Endodermal cell (in vitro differentiated cells): Measurements from ENCODE around the gene SPPL2B. TPM values are rescaled to one million over a fixed set of nuclear protein-coding genes. Genes with fewer than 3 reads are reported as not detected.

Experiments
- DNase-seq: peaks from one replicate; pipeline ENCODE4 v3.0.0-alpha.2; 2017
- H3K27ac ChIP-seq: 2 replicates; pipeline ENCODE4 v1.5.1; 2013; ENCODE audit warnings: mild to moderate bottlenecking, low read depth, low read length, moderate library complexity
- H3K27me3 ChIP-seq: 2 replicates; pipeline ENCODE4 v1.6.1; 2013; ENCODE audit warnings: mild to moderate bottlenecking, low read length, moderate library complexity; ENCODE audit not compliant: insufficient read depth, control insufficient read depth, poor library complexity, severe bottlenecking
- H3K36me3 ChIP-seq: 2 replicates; pipeline ENCODE4 v1.7.0; 2013; ENCODE audit warnings: mild to moderate bottlenecking, low read length, moderate library complexity; ENCODE audit not compliant: control insufficient read depth, insufficient read depth
- H3K4me1 ChIP-seq: one replicate; pipeline ENCODE4 v1.7.0; 2013; ENCODE audit warnings: low read length; ENCODE audit not compliant: control insufficient read depth, insufficient read depth
- H3K4me3 ChIP-seq: 2 replicates; pipeline ENCODE4 v1.5.1; 2013; ENCODE audit warnings: mild to moderate bottlenecking, low read length, moderate library complexity
- H3K9ac ChIP-seq: 2 replicates; pipeline ENCODE4 v1.6.1; 2013; ENCODE audit warnings: mild to moderate bottlenecking, low read length, moderate library complexity; ENCODE audit not compliant: poor library complexity, severe bottlenecking; ENCODE audit errors: extremely low read depth
- H3K9me3 ChIP-seq: 2 replicates; pipeline ENCODE4 v1.6.1; 2013; ENCODE audit warnings: mild to moderate bottlenecking, low read length, moderate library complexity; ENCODE audit not compliant: control insufficient read depth
- H3K27ac Mint-ChIP-seq: 2 replicates; pipeline ENCODE4 v1.8.0; 2020; ENCODE audit warnings: mixed read lengths
- H3K27me3 Mint-ChIP-seq: 2 replicates; pipeline ENCODE4 v1.8.0; 2021; ENCODE audit warnings: mild to moderate bottlenecking, mixed read lengths; ENCODE audit not compliant: insufficient read depth
- H3K36me3 Mint-ChIP-seq: 2 replicates; pipeline ENCODE4 v1.8.0; 2020; ENCODE audit warnings: low read depth, mixed read lengths
- H3K4me1 Mint-ChIP-seq: 2 replicates; pipeline ENCODE4 v1.8.0; 2020; ENCODE audit warnings: mixed read lengths
- H3K4me3 Mint-ChIP-seq: 2 replicates; pipeline ENCODE4 v1.8.0; 2020; ENCODE audit warnings: mild to moderate bottlenecking, moderate library complexity, mixed read lengths
- H3K9me3 Mint-ChIP-seq: 2 replicates; pipeline ENCODE4 v1.8.0; 2020; ENCODE audit warnings: mild to moderate bottlenecking, mixed read lengths
- WGBS, 2 experiments: methylation state at CpG; one replicate each; pipeline versions ENCODE4 v1.1.5 to v1.1.7; 2013; ENCODE audit warnings: missing lambda C conversion rate in 2 of 2, mixed read lengths in 1 of 2; ENCODE audit not compliant: insufficient coverage in 1 of 2, insufficient read length in 1 of 2; 5-methylcytosine and 5-hydroxymethylcytosine counted together
- total RNA-seq, 2 donors: library from RNA; stranded (reverse); fragmentation: NEBNext Ultra II Directional in 1 of 2; extraction: Animal tissue kit (Norgen Biotek cat#: 25700) in 1 of 2; gene quantifications; 2 replicates in 1 of 2; 3 replicates in 1 of 2; pipeline ENCODE4 v1.2.1, GENCODE V29; 2021
- TF ChIP-seq, protein P1 (sequence below): fragments of 200-600 bp; sonication (generic); conservative IDR thresholded peaks from 2 replicates; pipeline ENCODE4 v1.5.0; 2021; ENCODE audit warnings: antibody characterized with exemption, mild to moderate bottlenecking

Gene SPPL2B
- total RNA-seq, 2 donors from 2014 or later, result 115 to 118 TPM

DNA sequence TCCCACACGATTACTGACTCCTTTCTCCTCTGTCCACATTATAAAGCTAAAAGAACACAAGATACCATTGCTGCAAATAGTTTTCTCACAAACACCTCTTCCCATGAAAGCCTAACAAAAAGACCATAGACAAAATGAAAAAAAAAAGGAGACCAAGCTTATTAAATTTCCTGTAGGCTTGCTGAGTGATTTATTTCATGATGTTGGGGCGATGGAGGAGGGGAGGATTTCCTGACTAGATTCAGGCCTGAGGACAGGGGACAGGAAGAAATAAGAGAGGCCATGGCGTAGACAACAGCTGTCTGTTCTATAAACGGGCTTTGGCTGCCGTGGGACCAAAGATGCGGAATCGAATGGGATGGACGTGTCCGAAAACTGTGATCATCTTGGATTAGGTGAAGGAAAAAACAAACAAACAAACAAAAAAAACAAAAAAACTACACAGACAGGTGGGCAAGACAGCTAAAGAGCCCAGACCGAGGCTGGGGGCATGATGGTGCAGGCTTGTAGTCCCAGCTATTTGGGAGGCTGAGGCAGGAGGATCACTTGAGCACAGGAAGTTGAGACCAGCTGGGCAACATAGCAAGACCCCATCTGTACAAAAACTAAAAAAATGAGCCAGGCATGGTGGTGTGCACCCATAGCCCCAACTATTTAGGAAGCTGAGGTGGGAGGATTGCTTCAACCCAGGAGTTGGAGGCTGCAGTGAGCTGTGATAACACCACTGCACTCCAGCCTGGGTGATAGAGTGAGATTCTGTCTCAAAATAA, 36.9 kb downstream of the SPPL2B start:
- 94% methylated on average over 6 to 10 of the region's 10 CpGs for WGBS, 2 experiments
- no peaks in the 10 kb centered on the region for H3K9me3 ChIP-seq

GRCh38 chr19:2371656-2372055, 43.2 kb downstream of the SPPL2B start:
- no peak for DNase-seq
- Histone ChIP-seq H3K27me3 (no peaks in the 10 kb centered on the region), H3K27ac (no peak overlapping the region), H3K36me3 (no peaks in the 10 kb centered on the region), H3K4me3 (no peak overlapping the region), H3K9me3 (no peaks in the 10 kb centered on the region), H3K9ac (no peak overlapping the region), H3K4me1 (no peaks in the 10 kb centered on the region)
- Mint-ChIP-seq H3K36me3 (no peaks in the 10 kb centered on the region), H3K9me3 (peaks cover 12% of the 10 kb centered on the region), H3K27me3 (peaks cover 5% of the 10 kb centered on the region), H3K4me3 (no peak overlapping the region), H3K4me1 (no peaks in the 10 kb centered on the region), H3K27ac (no peak overlapping the region)
- 87 to 89% methylated on average over 13 to 16 of the region's 16 CpGs for WGBS, 2 experiments
- TF ChIP-seq, protein P1, sequence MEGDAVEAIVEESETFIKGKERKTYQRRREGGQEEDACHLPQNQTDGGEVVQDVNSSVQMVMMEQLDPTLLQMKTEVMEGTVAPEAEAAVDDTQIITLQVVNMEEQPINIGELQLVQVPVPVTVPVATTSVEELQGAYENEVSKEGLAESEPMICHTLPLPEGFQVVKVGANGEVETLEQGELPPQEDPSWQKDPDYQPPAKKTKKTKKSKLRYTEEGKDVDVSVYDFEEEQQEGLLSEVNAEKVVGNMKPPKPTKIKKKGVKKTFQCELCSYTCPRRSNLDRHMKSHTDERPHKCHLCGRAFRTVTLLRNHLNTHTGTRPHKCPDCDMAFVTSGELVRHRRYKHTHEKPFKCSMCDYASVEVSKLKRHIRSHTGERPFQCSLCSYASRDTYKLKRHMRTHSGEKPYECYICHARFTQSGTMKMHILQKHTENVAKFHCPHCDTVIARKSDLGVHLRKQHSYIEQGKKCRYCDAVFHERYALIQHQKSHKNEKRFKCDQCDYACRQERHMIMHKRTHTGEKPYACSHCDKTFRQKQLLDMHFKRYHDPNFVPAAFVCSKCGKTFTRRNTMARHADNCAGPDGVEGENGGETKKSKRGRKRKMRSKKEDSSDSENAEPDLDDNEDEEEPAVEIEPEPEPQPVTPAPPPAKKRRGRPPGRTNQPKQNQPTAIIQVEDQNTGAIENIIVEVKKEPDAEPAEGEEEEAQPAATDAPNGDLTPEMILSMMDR, result no peak

More for the DNA sequence above, 36.9 kb downstream of the SPPL2B start:
- Histone ChIP-seq H3K4me3 (no peak overlapping the region), H3K9ac (no peak overlapping the region), H3K27ac (no peak overlapping the region), H3K4me1 (no peaks in the 10 kb centered on the region), H3K27me3 (peaks cover 4% of the 10 kb centered on the region), H3K36me3 (no peaks in the 10 kb centered on the region)
- no peak for DNase-seq
- Mint-ChIP-seq H3K36me3 (no peaks in the 10 kb centered on the region), H3K9me3 (peaks cover 9% of the 10 kb centered on the region), H3K27me3 (peaks cover 8% of the 10 kb centered on the region), H3K27ac (no peak overlapping the region), H3K4me3 (no peak overlapping the region), H3K4me1 (no peaks in the 10 kb centered on the region)
- TF ChIP-seq, protein P1, result no peak

- H3K4me1 ChIP-seq, result no peaks in the 10 kb centered on the region
- Mint-ChIP-seq H3K4me3 (no peak overlapping the region), H3K4me1 (no peaks in the 10 kb centered on the region), H3K9me3 (peaks cover 12% of the 10 kb centered on the region), H3K27ac (no peak overlapping the region), H3K36me3 (no peaks in the 10 kb centered on the region), H3K27me3 (peaks cover 5% of the 10 kb centered on the region)
- DNase-seq, result no peak
- H3K36me3 ChIP-seq, result no peaks in the 10 kb centered on the region
- H3K9ac ChIP-seq, result no peak overlapping the region
- no peak overlapping the region for H3K4me3 ChIP-seq
- no peaks in the 10 kb centered on the region for H3K27me3 ChIP-seq
- no peak overlapping the region for H3K27ac ChIP-seq
- TF ChIP-seq, protein P1, result no peak
- 86 to 89% methylated on average over 10 to 11 of the region's 11 CpGs for WGBS, 2 experiments
- H3K9me3 ChIP-seq, result no peaks in the 10 kb centered on the region
Observed at GRCh38 chr19:2372076-2372612, 43.7 kb downstream of the SPPL2B start.
